ENCODE results near the gene RNF224.
"Not testable (repeated sequence)": the region's sequence is repeated elsewhere in the genome, so short reads cannot be mapped to it uniquely, and the experiment has no call there.

RNF224 gene

GRCh38 chr9:137236936-137237421 is 9.7 kb downstream of the RNF224 start:
- Histone ChIP-seq H3K27ac (ENCODE audit: low read length) (no peak overlapping the region), H3K36me3 (ENCODE audit: control insufficient read depth in 2 of 2, insufficient read depth in 2 of 2, low read length in 2 of 2) (peaks cover 0 to under 1% of the 10 kb centered on the region in 2 donors), H3K9me3 (ENCODE audit: control insufficient read depth in 2 of 2, low read length in 2 of 2) (no peaks in the 10 kb centered on the region), H3K4me3 (ENCODE audit: low read length in 2 of 2) (peak overlapping the region in 1 of 2 donors; percentile 35), H3K4me1 (ENCODE audit: control insufficient read depth, insufficient read depth, low read length) (peaks cover 37% of the 10 kb centered on the region), H3K27me3 (ENCODE audit: control insufficient read depth in 1 of 2, insufficient read depth in 2 of 2, low read length in 2 of 2) (peaks cover 17% of the 10 kb centered on the region in 2 donors), H3K9ac (ENCODE audit: low read length in 2 of 2) (no peak overlapping the region)

GRCh38 chr9:137237759-137238726 is 10.7 kb downstream of the RNF224 start:
- no peak overlapping the region for H3K4me3 ChIP-seq (ENCODE audit: low read length in 2 of 2)
- peaks cover 47% of the 10 kb centered on the region for H3K4me1 ChIP-seq (ENCODE audit: control insufficient read depth, insufficient read depth, low read length)
- H3K36me3 ChIP-seq (ENCODE audit: control insufficient read depth in 2 of 2, insufficient read depth in 2 of 2, low read length in 2 of 2): peaks cover 6 to 10% of the 10 kb centered on the region in 2 donors
- H3K9ac ChIP-seq (ENCODE audit: low read length in 2 of 2): no peak overlapping the region
- peaks cover 9 to 15% of the 10 kb centered on the region in 2 donors for H3K27me3 ChIP-seq (ENCODE audit: control insufficient read depth in 1 of 2, insufficient read depth in 2 of 2, low read length in 2 of 2)
- no peak overlapping the region for H3K27ac ChIP-seq (ENCODE audit: low read length)
- H3K9me3 ChIP-seq (ENCODE audit: control insufficient read depth in 2 of 2, low read length in 2 of 2): no peaks in the 10 kb centered on the region

GRCh38 chr9:137239541-137240200 is 12.4 kb downstream of the RNF224 start:
- Histone ChIP-seq H3K9ac (ENCODE audit: low read length in 2 of 2) (peak overlapping the region; percentile 29 to 66), H3K27ac (ENCODE audit: low read length) (peak overlapping the region; percentile 88)

GRCh38 chr9:137240318-137240840 is 13.1 kb downstream of the RNF224 start:
- Histone ChIP-seq H3K4me3 (ENCODE audit: low read length in 2 of 2) (peak overlapping the region; percentile 69 to 84), H3K4me1 (ENCODE audit: control insufficient read depth, insufficient read depth, low read length) (peaks cover 57% of the 10 kb centered on the region)

More at GRCh38 chr9:137239541-137240200, 12.4 kb downstream of the RNF224 start:
- Histone ChIP-seq H3K36me3 (ENCODE audit: control insufficient read depth in 2 of 2, insufficient read depth in 2 of 2, low read length in 2 of 2) (peaks cover 10 to 16% of the 10 kb centered on the region in 2 donors), H3K4me1 (ENCODE audit: control insufficient read depth, insufficient read depth, low read length) (peaks cover 57% of the 10 kb centered on the region), H3K4me3 (ENCODE audit: low read length in 2 of 2) (peak overlapping the region; percentile 69 to 84)
- not testable (repeated sequence) for H3K27me3 ChIP-seq (ENCODE audit: control insufficient read depth in 1 of 2, insufficient read depth in 2 of 2, low read length in 2 of 2); H3K9me3 ChIP-seq (ENCODE audit: control insufficient read depth in 2 of 2, low read length in 2 of 2)

GRCh38 chr9:137240841-137241489 is 13.7 kb downstream of the RNF224 start, which contains the start of gene TUBB4B:
TUBB4B (plus strand) TSS chr9:137241287; CDS start chr9:137241361, 74 bp downstream.
- Histone ChIP-seq H3K36me3 (ENCODE audit: control insufficient read depth in 2 of 2, insufficient read depth in 2 of 2, low read length in 2 of 2) (peaks cover 10 to 16% of the 10 kb centered on the region in 2 donors), H3K4me1 (ENCODE audit: control insufficient read depth, insufficient read depth, low read length) (peaks cover 53% of the 10 kb centered on the region), H3K9ac (ENCODE audit: low read length in 2 of 2) (peak within 1 kb of the TSS; percentile 71 to 75), H3K27ac (ENCODE audit: low read length) (peak within 1 kb of the TSS; percentile 88), H3K9me3 (ENCODE audit: control insufficient read depth in 2 of 2, low read length in 2 of 2) (no peaks in the 10 kb centered on the region), H3K27me3 (ENCODE audit: control insufficient read depth in 1 of 2, insufficient read depth in 2 of 2, low read length in 2 of 2) (no peaks in the 10 kb centered on the region), H3K4me3 (ENCODE audit: low read length in 2 of 2) (peak within 1 kb of the TSS; percentile 79 to 84)

More at GRCh38 chr9:137240318-137240840, 13.1 kb downstream of the RNF224 start:
- Histone ChIP-seq H3K9ac (ENCODE audit: low read length in 2 of 2) (peak overlapping the region; percentile 66 to 71), H3K9me3 (ENCODE audit: control insufficient read depth in 2 of 2, low read length in 2 of 2) (no peaks in the 10 kb centered on the region), H3K27me3 (ENCODE audit: control insufficient read depth in 1 of 2, insufficient read depth in 2 of 2, low read length in 2 of 2) (peaks cover 0 to 2% of the 10 kb centered on the region in 2 donors), H3K36me3 (ENCODE audit: control insufficient read depth in 2 of 2, insufficient read depth in 2 of 2, low read length in 2 of 2) (peaks cover 10 to 16% of the 10 kb centered on the region in 2 donors), H3K27ac (ENCODE audit: low read length) (peak overlapping the region; percentile 88)

- H3K36me3 ChIP-seq (ENCODE audit: control insufficient read depth in 2 of 2, insufficient read depth in 2 of 2, low read length in 2 of 2): peaks cover 10 to 16% of the 10 kb centered on the region in 2 donors
- no peaks in the 10 kb centered on the region for H3K9me3 ChIP-seq (ENCODE audit: control insufficient read depth in 2 of 2, low read length in 2 of 2)
- H3K27ac ChIP-seq (ENCODE audit: low read length): peak overlapping the region; percentile 75
- H3K9ac ChIP-seq (ENCODE audit: low read length in 2 of 2): peak overlapping the region; percentile 68 to 75
- H3K27me3 ChIP-seq (ENCODE audit: control insufficient read depth in 1 of 2, insufficient read depth in 2 of 2, low read length in 2 of 2): no peaks in the 10 kb centered on the region
- peaks cover 46% of the 10 kb centered on the region for H3K4me1 ChIP-seq (ENCODE audit: control insufficient read depth, insufficient read depth, low read length)
- peak overlapping the region; percentile 79 to 84 for H3K4me3 ChIP-seq (ENCODE audit: low read length in 2 of 2)
These were observed 14.4 kb downstream of the RNF224 start for GRCh38 chr9:137241490-137242268.

GRCh38 chr9:137242269-137243203 is 15.2 kb downstream of the RNF224 start:
- Histone ChIP-seq H3K4me3 (ENCODE audit: low read length in 2 of 2) (peak overlapping the region; percentile 79 to 84), H3K27ac (ENCODE audit: low read length) (peak overlapping the region; percentile 75), H3K4me1 (ENCODE audit: control insufficient read depth, insufficient read depth, low read length) (peaks cover 38% of the 10 kb centered on the region), H3K27me3 (ENCODE audit: control insufficient read depth in 1 of 2, insufficient read depth in 2 of 2, low read length in 2 of 2) (no peaks in the 10 kb centered on the region), H3K9me3 (ENCODE audit: control insufficient read depth in 2 of 2, low read length in 2 of 2) (no peaks in the 10 kb centered on the region), H3K36me3 (ENCODE audit: control insufficient read depth in 2 of 2, insufficient read depth in 2 of 2, low read length in 2 of 2) (peaks cover 10 to 16% of the 10 kb centered on the region in 2 donors), H3K9ac (ENCODE audit: low read length in 2 of 2) (peak overlapping the region; percentile 68 to 75)

- H3K4me3 ChIP-seq (ENCODE audit: low read length in 2 of 2); H3K27ac ChIP-seq (ENCODE audit: low read length); H3K9me3 ChIP-seq (ENCODE audit: control insufficient read depth in 2 of 2, low read length in 2 of 2); H3K27me3 ChIP-seq (ENCODE audit: control insufficient read depth in 1 of 2, insufficient read depth in 2 of 2, low read length in 2 of 2); H3K9ac ChIP-seq (ENCODE audit: low read length in 2 of 2): not testable (repeated sequence)
- H3K4me1 ChIP-seq (ENCODE audit: control insufficient read depth, insufficient read depth, low read length): peaks cover 37% of the 10 kb centered on the region
- H3K36me3 ChIP-seq (ENCODE audit: control insufficient read depth in 2 of 2, insufficient read depth in 2 of 2, low read length in 2 of 2): peaks cover 10 to 16% of the 10 kb centered on the region in 2 donors
These were observed 15.9 kb downstream of the RNF224 start for GRCh38 chr9:137243266-137243625.
